Neutrophil (primary cell): ENCODE data around the gene TSKS.

Experiments used
- H3K27ac ChIP-seq: fragments of 200-600 bp; sonication (generic); 2 replicates; pipeline ENCODE4 v1.5.1; 2016; ENCODE audit warnings: mild to moderate bottlenecking, moderate library complexity
- H3K27me3 ChIP-seq: fragments of 200-600 bp; sonication (generic); 2 replicates; pipeline ENCODE4 v1.6.0; 2016; ENCODE audit warnings: mild to moderate bottlenecking
- H3K36me3 ChIP-seq: fragments of 200-600 bp; sonication (generic); 2 replicates; pipeline ENCODE4 v1.5.1; 2017
- H3K4me1 ChIP-seq, 2 experiments: fragments of 200-600 bp in 1 of 2; sonication (generic) in 1 of 2; 1 replicate in 1 of 2; 2 replicates in 1 of 2; pipeline versions ENCODE4 v1.5.1 to v1.6.1; 2013 to 2016; ENCODE audit warnings: low read depth in 1 of 2, low read length in 1 of 2, mild to moderate bottlenecking in 1 of 2, moderate library complexity in 1 of 2; ENCODE audit not compliant: control insufficient read depth in 1 of 2, insufficient read depth in 1 of 2
- H3K4me3 ChIP-seq, 2 experiments: fragments of 200-600 bp in 1 of 2; sonication (generic) in 1 of 2; 1 replicate in 1 of 2; 2 replicates in 1 of 2; pipeline ENCODE4 v1.5.1; 2013 to 2016; ENCODE audit warnings: low read depth in 1 of 2, low read length in 1 of 2, mild to moderate bottlenecking in 1 of 2, moderate library complexity in 1 of 2
- H3K9me3 ChIP-seq: fragments of 200-600 bp; sonication (generic); 2 replicates; pipeline ENCODE4 v1.5.1; 2016
- TF ChIP-seq, protein P1 (sequence below): fragments of 200-600 bp; sonication (generic); IDR thresholded peaks from 2 replicates; pipeline ENCODE4 v1.5.1; 2016; ENCODE audit warnings: antibody characterized with exemption

TSKS gene

DNA sequence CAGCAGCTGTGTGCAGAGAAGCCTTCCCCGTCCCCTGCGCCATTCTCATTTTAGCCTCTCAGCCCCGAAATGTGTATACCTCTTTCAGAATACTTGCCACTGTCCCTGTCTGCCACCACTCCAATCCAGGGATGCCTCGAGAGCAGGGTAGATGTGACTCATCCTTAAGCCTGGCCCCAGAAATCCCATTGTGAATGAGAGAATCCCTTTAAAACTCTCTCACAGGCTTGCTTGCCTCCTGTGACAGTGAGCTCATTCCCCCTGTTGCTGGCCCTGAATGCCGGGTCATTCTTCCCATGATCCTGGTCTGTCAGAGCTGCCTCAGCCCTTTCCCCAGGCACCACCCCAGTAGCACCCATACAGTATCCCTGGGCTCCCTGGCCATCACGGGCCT lies 13.3 kb upstream of the TSKS start:
- peaks cover 24% of the 10 kb centered on the region for H3K36me3 ChIP-seq
- no peaks in the 10 kb centered on the region for H3K9me3 ChIP-seq
- no peak overlapping the region for H3K4me3 ChIP-seq
- H3K4me1 ChIP-seq, result peaks cover 47 to 58% of the 10 kb centered on the region in 2 experiments
- TF ChIP-seq, protein P1, sequence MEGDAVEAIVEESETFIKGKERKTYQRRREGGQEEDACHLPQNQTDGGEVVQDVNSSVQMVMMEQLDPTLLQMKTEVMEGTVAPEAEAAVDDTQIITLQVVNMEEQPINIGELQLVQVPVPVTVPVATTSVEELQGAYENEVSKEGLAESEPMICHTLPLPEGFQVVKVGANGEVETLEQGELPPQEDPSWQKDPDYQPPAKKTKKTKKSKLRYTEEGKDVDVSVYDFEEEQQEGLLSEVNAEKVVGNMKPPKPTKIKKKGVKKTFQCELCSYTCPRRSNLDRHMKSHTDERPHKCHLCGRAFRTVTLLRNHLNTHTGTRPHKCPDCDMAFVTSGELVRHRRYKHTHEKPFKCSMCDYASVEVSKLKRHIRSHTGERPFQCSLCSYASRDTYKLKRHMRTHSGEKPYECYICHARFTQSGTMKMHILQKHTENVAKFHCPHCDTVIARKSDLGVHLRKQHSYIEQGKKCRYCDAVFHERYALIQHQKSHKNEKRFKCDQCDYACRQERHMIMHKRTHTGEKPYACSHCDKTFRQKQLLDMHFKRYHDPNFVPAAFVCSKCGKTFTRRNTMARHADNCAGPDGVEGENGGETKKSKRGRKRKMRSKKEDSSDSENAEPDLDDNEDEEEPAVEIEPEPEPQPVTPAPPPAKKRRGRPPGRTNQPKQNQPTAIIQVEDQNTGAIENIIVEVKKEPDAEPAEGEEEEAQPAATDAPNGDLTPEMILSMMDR, result no peak
- H3K27ac ChIP-seq, result peak overlapping the region; percentile 56
- no peaks in the 10 kb centered on the region for H3K27me3 ChIP-seq

DNA sequence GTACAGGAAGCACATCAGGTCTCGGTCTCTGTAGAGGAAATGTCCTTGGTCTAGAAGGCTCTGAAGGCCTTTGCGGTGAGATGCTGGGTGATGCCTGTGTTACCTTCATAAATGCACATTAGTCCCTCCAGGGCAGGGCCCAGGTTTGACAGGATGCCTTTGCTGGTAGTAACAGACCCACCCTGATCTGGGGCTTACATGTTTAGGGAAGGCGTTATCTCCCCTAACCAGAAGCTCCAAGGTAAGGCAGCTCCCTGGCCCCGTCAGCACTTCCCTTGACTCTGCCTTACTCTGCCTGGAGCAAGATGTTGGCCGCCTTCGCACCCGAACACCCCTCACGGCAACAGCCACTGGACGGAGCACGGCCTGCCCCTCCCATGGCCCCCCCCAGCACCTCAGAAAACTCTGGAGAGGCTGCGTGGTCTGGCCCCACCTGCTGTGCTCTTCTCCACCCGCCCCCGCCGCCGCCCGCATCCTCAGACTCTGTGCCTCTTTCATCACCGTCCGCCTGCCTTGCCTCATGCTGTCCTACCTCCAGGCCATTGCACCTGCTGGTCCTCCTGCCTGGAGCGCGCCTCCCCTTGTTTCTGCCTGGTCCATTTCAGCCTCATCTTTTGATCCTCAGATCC lies 12.8 kb upstream of the TSKS start:
- Histone ChIP-seq H3K9me3 (no peaks in the 10 kb centered on the region), H3K4me3 (no peak overlapping the region), H3K4me1 (peaks cover 47 to 53% of the 10 kb centered on the region in 2 experiments), H3K36me3 (peaks cover 25% of the 10 kb centered on the region), H3K27me3 (no peaks in the 10 kb centered on the region), H3K27ac (peak overlapping the region; percentile 56)
- TF ChIP-seq, protein P1, result no peak

DNA sequence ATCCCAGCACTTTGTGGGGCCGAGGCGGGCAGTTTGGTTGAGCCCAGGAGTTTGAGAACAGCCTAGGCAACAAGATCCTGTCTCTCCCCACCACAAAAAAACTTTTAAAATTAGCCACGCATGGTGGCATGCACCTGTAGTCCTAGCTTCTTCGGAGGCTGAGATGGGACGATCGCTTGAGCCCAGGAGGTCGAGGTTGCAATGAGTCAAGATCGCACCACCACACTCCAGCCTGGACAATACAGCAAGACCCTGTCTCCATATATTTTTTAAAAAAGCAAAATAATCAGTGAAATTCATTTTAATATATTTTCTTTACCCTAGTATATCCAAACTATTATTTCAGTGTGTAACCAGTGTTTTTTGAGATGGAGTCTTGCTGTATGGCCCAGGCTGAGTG lies 11.9 kb upstream of the TSKS start:
- Histone ChIP-seq H3K27ac (peak overlapping the region; percentile 56), H3K9me3 (no peaks in the 10 kb centered on the region), H3K4me1 (peaks cover 42 to 44% of the 10 kb centered on the region in 2 experiments), H3K4me3 (no peak overlapping the region), H3K27me3 (no peaks in the 10 kb centered on the region), H3K36me3 (peaks cover 21% of the 10 kb centered on the region)
- TF ChIP-seq, protein P1, result no peak

DNA sequence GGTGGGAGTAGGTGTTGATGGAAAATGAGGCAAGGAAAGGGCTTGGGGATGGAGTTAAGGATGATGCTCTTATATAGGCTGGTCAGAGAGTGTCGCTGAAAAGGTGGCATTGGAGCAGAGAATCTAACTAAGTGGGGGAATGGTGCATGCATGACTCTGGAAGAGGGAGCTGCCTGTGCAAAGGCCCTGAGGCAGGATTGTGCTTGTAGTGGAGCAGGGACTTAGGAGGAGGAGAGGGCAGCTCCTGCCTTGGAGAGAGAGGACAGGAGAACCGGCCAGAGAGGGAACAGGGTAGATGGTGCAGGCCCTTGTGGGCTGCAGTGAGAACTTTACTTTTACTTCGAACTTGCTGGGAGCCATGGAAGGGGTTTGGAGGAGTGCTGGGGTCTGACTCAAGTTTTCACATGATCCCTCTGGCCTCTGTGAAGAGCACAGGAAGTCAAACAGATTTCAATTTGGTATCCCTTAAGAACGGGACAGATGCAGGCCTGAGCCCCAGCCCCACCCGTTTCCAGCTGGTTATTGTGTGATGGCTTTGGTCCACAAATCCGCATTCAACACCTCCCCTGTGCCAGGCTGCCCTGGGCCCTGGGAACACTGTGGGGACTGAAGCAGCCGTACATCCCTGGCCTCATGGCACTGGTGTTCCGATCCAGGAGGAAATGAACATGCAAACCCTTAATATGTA lies 10.7 kb upstream of the TSKS start:
- no peaks in the 10 kb centered on the region for H3K27me3 ChIP-seq
- TF ChIP-seq, protein P1, result no peak
- H3K4me3 ChIP-seq, result no peak overlapping the region
- peaks cover 38 to 41% of the 10 kb centered on the region in 2 experiments for H3K4me1 ChIP-seq
- H3K27ac ChIP-seq, result peak overlapping the region; percentile 65
- H3K9me3 ChIP-seq, result no peaks in the 10 kb centered on the region
- peaks cover 27% of the 10 kb centered on the region for H3K36me3 ChIP-seq

DNA sequence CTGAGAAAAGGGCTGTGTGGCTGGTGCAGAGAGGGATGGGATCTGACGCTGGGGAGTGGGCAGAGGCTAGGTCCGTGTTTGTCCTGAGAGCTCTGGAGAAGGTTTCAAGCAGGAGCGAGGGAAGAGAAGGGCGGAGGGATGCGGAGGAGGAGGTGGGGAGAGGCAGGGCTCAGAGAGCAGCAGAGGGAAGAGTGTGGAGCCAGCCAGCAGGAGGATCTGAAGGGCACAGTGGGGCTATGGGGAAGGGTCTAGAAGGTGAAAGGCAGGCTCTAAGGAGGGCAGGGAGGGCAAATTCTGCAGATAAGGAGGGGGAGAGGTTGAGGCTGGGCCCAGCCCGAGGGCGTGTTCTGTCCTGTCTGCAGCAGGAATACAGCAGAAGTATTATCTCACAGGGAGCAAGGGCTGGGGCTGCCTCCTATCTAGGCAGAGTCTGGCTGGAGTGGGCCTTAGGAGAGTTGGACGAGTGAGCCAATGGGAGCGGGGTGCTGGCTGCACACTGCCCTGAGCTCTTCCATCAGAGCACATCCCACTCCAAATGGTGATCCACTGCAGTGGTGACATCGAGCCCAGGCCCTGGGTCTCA lies 9.8 kb upstream of the TSKS start:
- no peaks in the 10 kb centered on the region for H3K27me3 ChIP-seq
- peaks cover 27% of the 10 kb centered on the region for H3K36me3 ChIP-seq
- H3K27ac ChIP-seq, result peak overlapping the region; percentile 65
- TF ChIP-seq, protein P1, result no peak
- H3K4me3 ChIP-seq, result no peak overlapping the region
- no peaks in the 10 kb centered on the region for H3K9me3 ChIP-seq
- peaks cover 45 to 50% of the 10 kb centered on the region in 2 experiments for H3K4me1 ChIP-seq
